Activated T-cell treated with anti-CD3 and anti-CD28 coated beads, Interleukin-2, amount 50 U/mL, for 4 hours (primary cell): ENCODE results near the gene HPS1. TPM values are rescaled to one million over a fixed set of nuclear protein-coding genes. Genes with fewer than 3 reads are reported as not detected.

Experiments
- ATAC-seq, 2 donors: fragments of 200-7000 bp; cut with Tn5 transposase; one replicate each; pipeline ENCODE4 v1.10.0; 2021
- DNase-seq: peaks from one replicate; pipeline ENCODE4 v3.0.0-alpha.2; 2020
- H3K27me3 Mint-ChIP-seq: one replicate; pipeline ENCODE4 v1.8.0; 2021; ENCODE audit warnings: low read depth, mixed read lengths
- H3K36me3 Mint-ChIP-seq: one replicate; pipeline ENCODE4 v1.8.0; 2022; ENCODE audit warnings: mixed read lengths; ENCODE audit not compliant: insufficient read depth
- H3K4me1 Mint-ChIP-seq: one replicate; pipeline ENCODE4 v1.8.0; 2021; ENCODE audit warnings: low read depth, mixed read lengths
- H3K4me3 Mint-ChIP-seq: one replicate; pipeline ENCODE4 v1.8.0; 2021; ENCODE audit warnings: mild to moderate bottlenecking, moderate library complexity, mixed read lengths
- H3K9me3 Mint-ChIP-seq: one replicate; pipeline ENCODE4 v1.8.0; 2021; ENCODE audit warnings: mixed read lengths
- total RNA-seq, 3 donors: library from RNA; stranded (reverse); gene quantifications; one replicate each; pipeline ENCODE4 v1.2.1, GENCODE V29; 2021

HPS1 gene
- total RNA-seq, 3 donors from 2014 or later, result 59.2 to 64.2 (median 59.7) TPM

DNA sequence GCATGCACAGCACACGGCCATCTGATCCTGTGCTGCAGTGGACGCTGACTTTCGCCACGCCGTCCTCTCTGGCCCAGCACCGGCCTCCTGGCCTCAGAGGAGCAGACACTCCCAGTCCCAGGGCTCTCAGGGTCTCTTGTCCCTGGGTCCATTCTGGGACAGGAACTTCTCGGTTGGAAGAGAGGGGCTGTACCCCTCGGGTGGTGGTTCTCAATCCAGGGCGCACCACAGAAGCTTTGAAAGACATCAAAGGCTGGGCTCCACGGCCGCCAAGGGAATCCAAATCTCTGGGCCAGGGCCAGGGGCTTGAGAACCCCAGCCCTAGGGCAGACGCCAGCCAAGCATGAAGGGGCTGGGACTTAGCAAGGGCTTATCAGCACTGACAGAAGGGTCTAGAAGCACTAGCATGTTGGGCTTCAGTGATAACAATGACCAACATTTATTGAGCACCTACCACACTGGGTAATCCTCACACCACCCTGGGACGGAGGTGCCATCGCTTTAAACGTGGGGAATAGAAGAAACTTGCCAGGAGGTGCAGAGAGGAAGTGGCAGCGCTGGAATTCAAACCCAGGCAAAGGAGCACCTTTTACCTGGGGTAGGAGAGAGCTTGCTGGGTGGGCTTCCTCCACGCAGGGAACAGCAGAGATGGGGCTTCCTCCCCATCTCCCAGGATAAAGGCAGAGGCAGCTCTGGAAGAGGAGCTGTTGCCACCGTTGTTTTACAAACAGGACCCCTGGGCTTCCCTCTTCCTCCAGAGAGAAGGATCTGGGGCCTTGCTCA lies 29.9 kb downstream of the HPS1 start:
- Mint-ChIP-seq H3K9me3 (no peaks in the 10 kb centered on the region), H3K4me3 (no peak overlapping the region)

GRCh38 chr10:98415731-98416119 lies 31.0 kb downstream of the HPS1 start:
- H3K9me3 Mint-ChIP-seq, result no peaks in the 10 kb centered on the region
- no peaks in the 10 kb centered on the region for H3K27me3 Mint-ChIP-seq
- DNase-seq (no peak), ATAC-seq (no peak)
- peaks cover 13% of the 10 kb centered on the region for H3K4me1 Mint-ChIP-seq
- H3K36me3 Mint-ChIP-seq, result peaks cover 6% of the 10 kb centered on the region
- peak overlapping the region; percentile 84 for H3K4me3 Mint-ChIP-seq

More for the DNA sequence above, 29.9 kb downstream of the HPS1 start:
- Mint-ChIP-seq H3K27me3 (no peaks in the 10 kb centered on the region), H3K36me3 (peaks cover 8% of the 10 kb centered on the region), H3K4me1 (peaks cover 13% of the 10 kb centered on the region)
- DNase-seq (no peak), ATAC-seq (no peak)

DNA sequence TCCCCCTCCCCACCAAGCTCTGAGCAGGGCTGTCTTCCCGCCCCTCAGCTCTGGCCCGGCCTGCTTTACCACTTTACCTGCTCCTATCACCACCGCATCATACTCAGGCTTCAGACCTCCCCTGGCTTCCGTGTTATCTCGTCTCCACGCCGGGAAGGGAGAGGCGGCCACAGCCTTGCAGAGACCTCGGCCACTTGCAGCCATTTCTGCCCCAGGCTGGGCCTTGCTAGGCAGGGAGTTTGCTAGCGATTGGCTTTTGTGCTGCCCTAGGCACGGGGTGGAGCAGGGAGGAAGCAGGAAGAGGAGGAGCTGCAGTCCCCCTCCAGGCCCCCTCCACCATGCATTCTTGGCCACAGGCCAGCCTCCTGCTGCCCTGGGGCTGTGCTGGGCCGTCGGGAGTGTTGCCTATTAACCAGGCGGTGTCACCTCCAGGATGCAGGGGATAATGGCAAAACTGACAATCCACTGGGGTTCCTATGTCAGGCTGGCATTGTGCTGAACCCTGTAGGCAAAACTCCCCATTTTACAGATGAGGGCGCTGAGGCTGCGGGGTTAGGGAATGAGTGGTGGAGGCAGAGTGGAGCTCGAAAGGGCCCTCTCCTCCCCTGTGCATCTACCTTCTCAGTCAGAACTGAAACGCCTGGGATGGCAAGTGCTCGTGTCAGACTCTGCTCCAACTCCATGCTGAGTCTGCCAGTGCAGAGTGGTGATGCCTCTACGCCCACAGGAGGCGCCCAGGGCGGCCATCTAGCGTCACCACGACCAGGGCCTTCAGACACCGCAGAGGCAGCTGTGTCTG lies 31.6 kb downstream of the HPS1 start, which contains the start of gene PYROXD2:
Gene PYROXD2, minus strand, starts transcription at position 251 of the 799 bp plus-strand sequence. Its CDS starts 47 bp downstream, at position 204.
- H3K36me3 Mint-ChIP-seq, result peaks cover 6% of the 10 kb centered on the region
- peaks cover 13% of the 10 kb centered on the region for H3K4me1 Mint-ChIP-seq
- no peak for DNase-seq
- no peaks in the 10 kb centered on the region for H3K9me3 Mint-ChIP-seq
- ATAC-seq, result peak; percentile 67 to 76
- peak within 1 kb of the TSS; percentile 84 for H3K4me3 Mint-ChIP-seq
- no peaks in the 10 kb centered on the region for H3K27me3 Mint-ChIP-seq

- Mint-ChIP-seq H3K36me3 (peaks cover 3% of the 10 kb centered on the region), H3K4me3 (peak overlapping the region; percentile 84), H3K4me1 (peaks cover 13% of the 10 kb centered on the region), H3K9me3 (no peaks in the 10 kb centered on the region), H3K27me3 (no peaks in the 10 kb centered on the region)
- DNase-seq, result no peak
- peak in 1 of 2 donors; percentile 7 for ATAC-seq
These were observed 32.2 kb downstream of the HPS1 start for GRCh38 chr10:98414578-98414931.

DNA sequence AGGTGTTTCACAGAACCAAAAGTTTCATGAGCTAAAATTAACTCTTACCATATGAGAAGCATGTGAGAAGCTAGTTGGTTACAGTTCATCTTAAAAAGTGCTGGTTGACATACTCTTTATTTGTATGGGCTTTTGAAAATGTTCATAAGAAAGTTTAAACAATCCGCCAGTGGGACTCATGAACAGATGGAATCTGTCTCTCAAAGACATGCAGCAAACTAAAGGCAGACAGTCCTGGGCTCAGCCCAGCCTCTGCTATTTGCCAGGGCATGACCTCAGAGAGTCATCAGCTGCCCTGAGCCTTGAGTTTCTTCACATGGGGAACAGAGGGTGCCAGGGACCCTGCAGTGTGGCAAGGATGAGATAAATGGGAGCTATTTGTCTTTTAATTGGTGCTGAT lies 35.0 kb downstream of the HPS1 start:
- Mint-ChIP-seq H3K27me3 (no peaks in the 10 kb centered on the region), H3K9me3 (no peaks in the 10 kb centered on the region), H3K4me3 (no peak overlapping the region), H3K4me1 (peaks cover 13% of the 10 kb centered on the region), H3K36me3 (peaks cover under 1% of the 10 kb centered on the region)
- ATAC-seq (no peak), DNase-seq (no peak)

GRCh38 chr10:98411166-98411565 lies 35.6 kb downstream of the HPS1 start:
- H3K27me3 Mint-ChIP-seq, result no peaks in the 10 kb centered on the region
- ATAC-seq, result no peak
- H3K4me3 Mint-ChIP-seq, result no peak overlapping the region
- DNase-seq, result no peak
- peaks cover 13% of the 10 kb centered on the region for H3K4me1 Mint-ChIP-seq
- no peaks in the 10 kb centered on the region for H3K9me3 Mint-ChIP-seq
- H3K36me3 Mint-ChIP-seq, result no peaks in the 10 kb centered on the region

DNA sequence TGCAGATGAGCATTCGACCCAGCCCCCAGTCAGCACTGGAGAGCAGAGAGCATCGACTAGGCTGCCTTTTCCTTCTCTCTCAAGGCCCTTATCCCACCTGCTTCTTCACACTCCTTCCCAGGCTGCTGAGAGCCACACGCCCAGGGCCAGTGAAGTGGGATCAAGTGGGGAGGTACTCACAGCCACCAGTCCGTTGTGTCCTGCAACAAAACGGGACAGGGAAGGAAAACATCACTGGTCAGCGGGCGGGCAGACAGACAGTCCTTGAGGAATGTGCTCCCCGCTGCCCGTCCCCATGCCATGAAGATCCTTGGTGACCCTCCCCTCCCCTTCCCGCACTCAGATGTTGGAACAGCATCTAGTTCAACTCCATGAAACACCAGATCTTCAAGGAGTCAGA lies 36.0 kb downstream of the HPS1 start:
- ATAC-seq (no peak), DNase-seq (no peak)
- peaks cover 13% of the 10 kb centered on the region for H3K4me1 Mint-ChIP-seq
- no peaks in the 10 kb centered on the region for H3K27me3 Mint-ChIP-seq
- no peaks in the 10 kb centered on the region for H3K36me3 Mint-ChIP-seq
- H3K4me3 Mint-ChIP-seq, result no peak overlapping the region
- H3K9me3 Mint-ChIP-seq, result no peaks in the 10 kb centered on the region

DNA sequence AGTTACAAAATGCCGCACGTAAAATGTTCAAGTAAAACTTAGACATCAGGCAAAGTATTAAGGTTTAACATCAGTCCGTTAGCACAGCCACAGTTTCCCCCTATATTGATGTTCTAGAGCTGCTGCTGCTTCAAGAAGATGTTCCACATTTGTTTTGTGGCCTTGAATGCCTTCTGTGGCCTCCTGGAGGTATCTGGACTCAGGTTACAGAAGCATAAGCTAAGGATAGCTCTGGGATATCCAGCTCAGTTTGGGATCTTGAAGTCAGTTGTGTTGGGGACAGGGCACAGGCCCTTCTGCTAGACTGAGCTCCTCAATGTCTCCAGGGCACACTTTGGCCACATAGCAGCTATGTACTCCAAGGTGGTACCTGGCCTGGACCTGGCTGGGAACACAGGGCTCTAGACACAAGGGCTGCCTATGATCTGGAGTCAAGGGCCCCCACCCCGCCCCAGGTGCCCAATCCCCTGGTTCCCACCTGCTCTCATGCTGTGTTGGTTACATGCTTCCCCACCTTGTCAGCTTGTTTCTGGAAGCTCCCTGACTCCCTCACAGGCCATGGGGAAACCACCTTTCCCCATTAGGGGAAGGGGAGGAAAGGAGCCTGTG lies 36.5 kb downstream of the HPS1 start:
- H3K36me3 Mint-ChIP-seq, result no peaks in the 10 kb centered on the region
- peaks cover 13% of the 10 kb centered on the region for H3K4me1 Mint-ChIP-seq
- ATAC-seq (no peak), DNase-seq (no peak)
- no peaks in the 10 kb centered on the region for H3K27me3 Mint-ChIP-seq
- no peak overlapping the region for H3K4me3 Mint-ChIP-seq
- H3K9me3 Mint-ChIP-seq, result no peaks in the 10 kb centered on the region

DNA sequence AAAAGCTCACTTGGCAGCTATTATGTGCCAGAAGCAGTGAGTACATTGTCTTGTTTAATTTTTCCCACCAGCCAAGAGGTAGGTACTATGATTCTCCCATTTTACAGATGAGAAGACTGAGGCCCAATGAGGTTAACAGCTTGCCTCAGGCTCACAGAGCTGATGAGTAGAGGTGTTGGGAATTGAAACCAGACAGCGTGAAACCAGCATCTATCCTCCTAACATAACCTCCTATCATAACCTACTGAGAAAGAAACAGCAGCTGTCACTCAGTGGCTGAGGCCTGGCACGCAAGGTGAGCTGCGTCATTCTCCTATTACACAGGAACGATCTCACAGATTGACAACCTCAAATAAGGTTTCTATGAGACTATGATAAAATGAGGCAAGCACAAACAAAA lies 37.9 kb downstream of the HPS1 start:
- no peak overlapping the region for H3K4me3 Mint-ChIP-seq
- peaks cover 7% of the 10 kb centered on the region for H3K4me1 Mint-ChIP-seq
- no peaks in the 10 kb centered on the region for H3K36me3 Mint-ChIP-seq
- no peaks in the 10 kb centered on the region for H3K9me3 Mint-ChIP-seq
- ATAC-seq (no peak), DNase-seq (no peak)
- H3K27me3 Mint-ChIP-seq, result no peaks in the 10 kb centered on the region

DNA sequence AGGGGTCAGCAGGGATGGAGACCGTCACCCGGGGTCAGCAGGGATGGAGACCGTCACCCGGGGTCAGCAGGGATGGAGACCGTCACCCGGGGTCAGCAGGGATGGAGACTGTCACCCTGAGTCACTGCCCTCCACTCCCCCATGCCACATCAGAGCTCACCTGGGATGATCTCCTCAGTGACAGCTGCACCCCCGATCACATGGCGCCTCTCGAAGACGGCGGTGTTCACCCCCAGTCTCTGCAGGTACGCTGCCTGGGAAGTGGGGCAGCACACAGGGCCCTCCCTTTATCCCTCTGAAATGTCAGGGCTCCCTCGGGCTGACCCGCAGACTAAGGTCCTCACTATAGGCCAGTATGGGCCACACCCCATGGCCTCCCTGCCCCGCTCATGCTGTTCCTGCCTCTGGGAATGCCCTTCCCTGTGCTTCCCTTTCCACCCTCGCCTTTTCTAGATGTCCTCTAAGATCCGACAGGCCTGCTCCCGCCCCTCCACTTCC lies 38.9 kb downstream of the HPS1 start:
- DNase-seq (no peak), ATAC-seq (no peak)
- peaks cover 8% of the 10 kb centered on the region for H3K4me1 Mint-ChIP-seq
- no peaks in the 10 kb centered on the region for H3K27me3 Mint-ChIP-seq
- H3K36me3 Mint-ChIP-seq, result peaks cover 4% of the 10 kb centered on the region
- no peak overlapping the region for H3K4me3 Mint-ChIP-seq
- H3K9me3 Mint-ChIP-seq, result no peaks in the 10 kb centered on the region

DNA sequence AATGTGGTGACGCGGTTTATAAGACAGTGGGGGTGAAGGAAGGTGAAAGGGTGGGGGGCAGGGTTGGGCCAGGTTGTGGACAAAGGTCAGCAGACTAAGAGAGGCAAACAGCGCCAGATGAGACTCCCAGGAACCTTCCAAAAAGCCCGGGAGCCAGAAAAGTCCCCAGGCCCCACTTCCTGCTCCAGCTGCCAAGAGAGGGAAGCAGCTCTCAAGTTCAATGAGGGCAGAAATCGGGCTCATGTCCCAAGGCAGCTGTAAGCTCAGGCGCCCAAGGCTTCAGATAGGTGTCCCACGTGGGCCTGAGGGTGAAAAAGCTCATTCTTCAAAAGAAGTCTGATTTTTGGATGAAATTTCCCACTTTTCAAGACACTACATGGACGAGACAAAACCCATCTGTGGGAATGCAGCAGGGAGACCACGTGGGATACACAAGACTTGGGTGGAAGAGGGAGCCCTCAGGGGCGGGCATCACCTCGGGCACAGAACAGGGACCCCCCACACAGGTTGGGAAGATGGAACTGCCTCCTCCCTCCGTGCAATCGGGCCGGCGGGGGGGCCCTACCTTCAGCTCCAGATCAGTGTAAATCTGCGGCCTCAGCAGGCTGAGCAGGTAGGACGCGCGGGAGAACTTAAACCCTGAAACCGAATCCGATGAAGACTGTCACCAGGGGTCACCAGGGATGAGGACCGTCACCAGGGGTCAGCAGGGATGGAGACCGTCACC lies 39.6 kb downstream of the HPS1 start:
- H3K4me1 Mint-ChIP-seq, result peaks cover 8% of the 10 kb centered on the region

DNA sequence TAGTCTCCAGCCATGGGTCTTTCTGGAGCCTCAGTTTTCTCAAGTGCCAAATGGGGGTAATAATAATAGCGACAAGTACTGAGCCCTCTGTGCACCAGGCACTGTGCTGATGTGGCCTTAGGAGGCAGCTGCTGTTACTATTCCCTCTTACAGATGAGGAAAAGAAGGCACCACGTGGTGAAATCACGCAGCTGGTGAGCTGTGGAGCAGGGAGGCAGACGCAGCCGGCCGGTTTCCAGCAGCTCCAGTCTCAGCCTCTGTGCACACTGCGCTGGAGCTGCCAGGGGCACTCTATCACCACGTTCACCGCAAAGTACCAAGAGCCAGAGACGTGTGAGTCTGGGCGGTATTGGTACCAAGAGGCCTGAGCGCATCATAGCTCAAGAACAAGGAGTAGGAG lies 41.3 kb downstream of the HPS1 start:
- no peaks in the 10 kb centered on the region for H3K27me3 Mint-ChIP-seq
- H3K36me3 Mint-ChIP-seq, result peaks cover 7% of the 10 kb centered on the region
- DNase-seq (no peak), ATAC-seq (no peak)
- peaks cover 8% of the 10 kb centered on the region for H3K4me1 Mint-ChIP-seq
- no peak overlapping the region for H3K4me3 Mint-ChIP-seq
- no peaks in the 10 kb centered on the region for H3K9me3 Mint-ChIP-seq

More for the DNA sequence above, 39.6 kb downstream of the HPS1 start:
- Mint-ChIP-seq H3K4me3 (no peak overlapping the region), H3K27me3 (no peaks in the 10 kb centered on the region), H3K36me3 (peaks cover 7% of the 10 kb centered on the region), H3K9me3 (no peaks in the 10 kb centered on the region)
- no peak for ATAC-seq
- DNase-seq, result no peak

GRCh38 chr10:98404571-98405359 lies 42.0 kb downstream of the HPS1 start:
- Mint-ChIP-seq H3K9me3 (no peaks in the 10 kb centered on the region), H3K4me1 (peaks cover 8% of the 10 kb centered on the region), H3K4me3 (no peak overlapping the region), H3K27me3 (no peaks in the 10 kb centered on the region), H3K36me3 (peaks cover 7% of the 10 kb centered on the region)
- DNase-seq, result no peak
- ATAC-seq, result peak in 1 of 2 donors; percentile 23
